H9 (cell line): Measurements from ENCODE around the gene PPP2R3A. TPM values are rescaled to one million over a fixed set of nuclear protein-coding genes. Genes with fewer than 3 reads are reported as not detected.

ENCODE experiments used
- DNase-seq: peaks from one replicate; pipeline ENCODE4 v3.0.0-alpha.2; 2017
- H2AFZ ChIP-seq: one replicate; pipeline ENCODE4 v1.6.1; 2013; ENCODE audit warnings: mild to moderate bottlenecking, low read length, control low read depth, moderate library complexity
- H2AK5ac ChIP-seq: 2 replicates; pipeline ENCODE4 v1.6.1; 2013; ENCODE audit warnings: low read length, control low read depth, mixed read lengths; ENCODE audit not compliant: insufficient read length
- H2BK120ac ChIP-seq: one replicate; pipeline ENCODE4 v1.6.1; 2013; ENCODE audit warnings: low read depth, mild to moderate bottlenecking, low read length, control low read depth, inconsistent platforms; ENCODE audit not compliant: poor library complexity, severe bottlenecking
- H2BK12ac ChIP-seq: 2 replicates; pipeline ENCODE4 v1.6.1; 2013; ENCODE audit warnings: low read length, control low read depth, mixed read lengths, low read depth; ENCODE audit not compliant: insufficient read length
- H2BK15ac ChIP-seq: 2 replicates; pipeline ENCODE4 v1.6.1; 2013; ENCODE audit warnings: low read depth, low read length, control low read depth
- H2BK20ac ChIP-seq: one replicate; pipeline ENCODE4 v1.6.1; 2013; ENCODE audit warnings: low read depth, mild to moderate bottlenecking, low read length, control low read depth, inconsistent platforms; ENCODE audit not compliant: poor library complexity, severe bottlenecking
- H2BK5ac ChIP-seq: 2 replicates; pipeline ENCODE4 v1.6.1; 2013; ENCODE audit warnings: low read length, control low read depth, mixed read lengths; ENCODE audit not compliant: insufficient read length
- H3K14ac ChIP-seq: 2 replicates; pipeline ENCODE4 v1.6.1; 2013; ENCODE audit warnings: low read length, control low read depth; ENCODE audit not compliant: insufficient read depth
- H3K18ac ChIP-seq: 2 replicates; pipeline ENCODE4 v1.6.1; 2013; ENCODE audit warnings: low read depth, mild to moderate bottlenecking, mixed read lengths, low read length, control low read depth; ENCODE audit not compliant: insufficient read length
- H3K23ac ChIP-seq: 2 replicates; pipeline ENCODE4 v1.6.1; 2013; ENCODE audit warnings: low read length, control low read depth, mixed read lengths, low read depth; ENCODE audit not compliant: insufficient read length
- H3K23me2 ChIP-seq: 2 replicates; pipeline ENCODE4 v1.6.1; 2013; ENCODE audit warnings: low read depth, mild to moderate bottlenecking, mixed read lengths, low read length, control low read depth; ENCODE audit not compliant: insufficient read length, poor library complexity, severe bottlenecking
- H3K27ac ChIP-seq: 2 replicates; pipeline ENCODE4 v1.5.1; 2013; ENCODE audit warnings: low read length, control low read depth, mixed read lengths, low read depth; ENCODE audit not compliant: insufficient read length
- H3K27me3 ChIP-seq: 2 replicates; pipeline ENCODE4 v1.6.1; 2013; ENCODE audit warnings: low read length, control low read depth, inconsistent platforms; ENCODE audit not compliant: insufficient read depth
- H3K4ac ChIP-seq: 2 replicates; pipeline ENCODE4 v1.6.1; 2013; ENCODE audit warnings: low read depth, mild to moderate bottlenecking, control low read depth, inconsistent platforms, low read length, moderate library complexity
- H3K4me1 ChIP-seq: 2 replicates; pipeline ENCODE4 v1.6.1; 2013; ENCODE audit warnings: low read length, control low read depth, inconsistent platforms; ENCODE audit not compliant: insufficient read depth
- H3K4me2 ChIP-seq: 2 replicates; pipeline ENCODE4 v1.6.1; 2013; ENCODE audit warnings: low read length, control low read depth, mixed read lengths; ENCODE audit not compliant: insufficient read length, insufficient read depth
- H3K56ac ChIP-seq: 2 replicates; pipeline ENCODE4 v1.6.1; 2013; ENCODE audit warnings: low read depth, mild to moderate bottlenecking, mixed read lengths, low read length, control low read depth; ENCODE audit not compliant: insufficient read length
- H3K79me1 ChIP-seq: 2 replicates; pipeline ENCODE4 v1.6.1; 2013; ENCODE audit warnings: low read depth, mild to moderate bottlenecking, moderate library complexity, low read length, control low read depth, inconsistent platforms; ENCODE audit not compliant: insufficient read depth, poor library complexity, severe bottlenecking
- H3K79me2 ChIP-seq: 2 replicates; pipeline ENCODE4 v1.6.1; 2013; ENCODE audit warnings: low read length, control low read depth, inconsistent platforms; ENCODE audit not compliant: insufficient read depth
- H3K9ac ChIP-seq: 2 replicates; pipeline ENCODE4 v1.6.1; 2013; ENCODE audit warnings: low read length, control low read depth, mixed read lengths; ENCODE audit not compliant: insufficient read length; ENCODE audit errors: extremely low read depth
- H3K9me3 ChIP-seq: one replicate; pipeline ENCODE4 v1.6.1; 2013; ENCODE audit warnings: low read depth, low read length, inconsistent platforms; ENCODE audit not compliant: control insufficient read depth
- H3T11ph ChIP-seq: one replicate; pipeline ENCODE4 v1.6.1; 2013; ENCODE audit warnings: mild to moderate bottlenecking, low read length, control low read depth, inconsistent platforms
- H4K20me1 ChIP-seq: one replicate; pipeline ENCODE4 v1.6.1; 2013; ENCODE audit not compliant: control insufficient read depth, insufficient read length, insufficient read depth
- H4K5ac ChIP-seq: 2 replicates; pipeline ENCODE4 v1.6.1; 2013; ENCODE audit warnings: low read depth, mild to moderate bottlenecking, mixed read lengths, low read length, control low read depth; ENCODE audit not compliant: insufficient read length
- H4K8ac ChIP-seq: replicated peaks from 2 replicates; pipeline ENCODE4 v1.6.1; 2013; ENCODE audit warnings: low read length, control low read depth, mixed read lengths, low read depth; ENCODE audit not compliant: insufficient read length
- H4K91ac ChIP-seq: 2 replicates; pipeline ENCODE4 v1.6.1; 2013; ENCODE audit warnings: low read depth, mild to moderate bottlenecking, moderate library complexity, mixed read lengths, low read length, control low read depth; ENCODE audit not compliant: insufficient read length
- H3K27ac Mint-ChIP-seq, 3 experiments: 2 replicates in 2 of 3; 3 replicates in 1 of 3; pipeline ENCODE4 v1.8.0; 2020 to 2021; ENCODE audit warnings: mixed read lengths in 3 of 3, mild to moderate bottlenecking in 1 of 3, moderate library complexity in 1 of 3
- H3K27me3 Mint-ChIP-seq: 2 replicates; pipeline ENCODE4 v1.8.0; 2021; ENCODE audit warnings: low read depth, mild to moderate bottlenecking, moderate library complexity, mixed read lengths
- H3K36me3 Mint-ChIP-seq, 3 experiments: 2 replicates in 2 of 3; 3 replicates in 1 of 3; pipeline ENCODE4 v1.8.0; 2020 to 2021; ENCODE audit warnings: low read depth in 3 of 3, mixed read lengths in 3 of 3; ENCODE audit not compliant: insufficient read depth in 1 of 3
- H3K4me1 Mint-ChIP-seq, 2 experiments: 2 replicates each; pipeline ENCODE4 v1.8.0; 2020; ENCODE audit warnings: mixed read lengths in 2 of 2
- H3K4me3 Mint-ChIP-seq, 2 experiments: 2 replicates in 1 of 2; 3 replicates in 1 of 2; pipeline ENCODE4 v1.8.0; 2020 to 2021; ENCODE audit warnings: mild to moderate bottlenecking in 2 of 2, mixed read lengths in 2 of 2, moderate library complexity in 1 of 2
- H3K9me3 Mint-ChIP-seq, 2 experiments: 2 replicates in 1 of 2; 3 replicates in 1 of 2; pipeline ENCODE4 v1.8.0; 2020; ENCODE audit warnings: mild to moderate bottlenecking in 2 of 2, mixed read lengths in 2 of 2, moderate library complexity in 1 of 2
- CTCF ChIP-seq: fragments of 200-600 bp; sonication (generic); conservative IDR thresholded peaks from 3 replicates; pipeline ENCODE4 v1.8.0; 2021; ENCODE audit warnings: antibody characterized with exemption, mild to moderate bottlenecking
- WGBS: extraction: QIAGEN DNeasy Blood & Tissue Kit; methylation state at CpG from one replicate; pipeline ENCODE4 v1.1.7; 2013; ENCODE audit warnings: missing lambda C conversion rate, low lambda C conversion rate, mixed read lengths; ENCODE audit not compliant: insufficient read length; ENCODE audit errors: extremely low coverage; 5-methylcytosine and 5-hydroxymethylcytosine counted together
- total RNA-seq: library from RNA; stranded (reverse); gene quantifications from 2 replicates; pipeline ENCODE4 v1.2.1, GENCODE V29; 2021

PPP2R3A gene
- total RNA-seq, 1 experiment from 2014 or later: 12.4 TPM

GRCh38 chr3:135970506-135971116 lies 5.1 kb downstream of the PPP2R3A start:
- H2BK20ac ChIP-seq: no peak overlapping the region
- H3K56ac ChIP-seq: no peak overlapping the region
- H4K91ac ChIP-seq: no peak overlapping the region
- H3K9me3 ChIP-seq: no peaks in the 10 kb centered on the region
- H3K27me3 Mint-ChIP-seq: no peaks in the 10 kb centered on the region; the same call in 1 of the 2 replicates
- no peak overlapping the region for H2BK5ac ChIP-seq
- no peak overlapping the region for H3K9ac ChIP-seq
- H3K23ac ChIP-seq: no peak overlapping the region
- H4K5ac ChIP-seq: no peak overlapping the region
- no peaks in the 10 kb centered on the region for H4K20me1 ChIP-seq
- no peak overlapping the region for H3K18ac ChIP-seq
- H2BK12ac ChIP-seq: no peak overlapping the region
- H3K4me1 Mint-ChIP-seq: peaks cover 52 to 53% of the 10 kb centered on the region in 2 experiments
- no peak overlapping the region for H3K4ac ChIP-seq
- H3T11ph ChIP-seq: no peak overlapping the region
- no peak overlapping the region for H2BK15ac ChIP-seq
- H3K14ac ChIP-seq: no peak overlapping the region
- H2AFZ ChIP-seq: no peak overlapping the region
- peaks cover 2% of the 10 kb centered on the region for H3K79me1 ChIP-seq
- TF ChIP-seq CTCF: no peak
- no peak overlapping the region for H4K8ac ChIP-seq
- H3K27ac ChIP-seq: no peak overlapping the region
- no peak for DNase-seq
- H2AK5ac ChIP-seq: no peak overlapping the region
- no peaks in the 10 kb centered on the region for H3K9me3 Mint-ChIP-seq
- H3K4me1 ChIP-seq: peaks cover 9% of the 10 kb centered on the region
- peaks cover 3% of the 10 kb centered on the region; the same call in 1 of the 2 replicates for H3K79me2 ChIP-seq
- H3K23me2 ChIP-seq: no peaks in the 10 kb centered on the region
- no peak overlapping the region for H2BK120ac ChIP-seq
- no peaks in the 10 kb centered on the region for H3K27me3 ChIP-seq
- no peak overlapping the region for H3K4me2 ChIP-seq
- no peak overlapping the region for H3K27ac Mint-ChIP-seq
- WGBS: no CpG with 5 or more reads among the region's 1 CpG
- peaks cover 6 to 16% (median 9%) of the 10 kb centered on the region in 3 experiments for H3K36me3 Mint-ChIP-seq
- no peak overlapping the region for H3K4me3 Mint-ChIP-seq
